HTERT RPE-1 (cell line): Measurements from ENCODE around the gene NHLRC2.
"Not testable (repeated sequence)": the region's sequence is repeated elsewhere in the genome, so short reads cannot be mapped to it uniquely, and the experiment has no call there.

Source experiments
- in situ Hi-C: fragments of 300-500 bp; cut with MboI; formaldehyde crosslinking; loops from 4 replicates; pipeline ENCODE4 v1.14.3; 2020; ENCODE audit warnings: low sequenced_read_pairs

Gene NHLRC2

GRCh38 chr10:113854013-113854760 lies at the start of gene NHLRC2, which contains the start of gene DCLRE1A:
NHLRC2 (plus strand) TSS chr10:113854661; CDS start chr10:113854873, 212 bp downstream.
DCLRE1A (minus strand) TSS chr10:113854082; CDS start chr10:113853182, 900 bp downstream.
- in situ Hi-C loops: no loop called here

- in situ Hi-C loops: no loop called here
Measured at GRCh38 chr10:113806503-113806902, 48.0 kb upstream of the NHLRC2 start.

- in situ Hi-C loops: no loop called here
Measured at GRCh38 chr10:113808168-113808567, 46.3 kb upstream of the NHLRC2 start.

- in situ Hi-C loops: not testable (repeated sequence)
Measured at GRCh38 chr10:113814700-113815099, 39.8 kb upstream of the NHLRC2 start.

- in situ Hi-C loops: no loop called here
Measured at GRCh38 chr10:113819989-113820388, 34.5 kb upstream of the NHLRC2 start.

- in situ Hi-C loops: no loop called here
Measured at GRCh38 chr10:113820507-113820906, 34.0 kb upstream of the NHLRC2 start.

GRCh38 chr10:113821306-113821705 lies 33.2 kb upstream of the NHLRC2 start:
- in situ Hi-C loops: not testable (repeated sequence)

- in situ Hi-C loops: no loop called here
Measured at GRCh38 chr10:113822174-113822573, 32.3 kb upstream of the NHLRC2 start.

GRCh38 chr10:113823389-113823788 lies 31.1 kb upstream of the NHLRC2 start:
- in situ Hi-C loops: no loop called here

- in situ Hi-C loops: no loop called here
Measured at GRCh38 chr10:113825791-113826190, 28.7 kb upstream of the NHLRC2 start.

GRCh38 chr10:113828567-113828966 lies 25.9 kb upstream of the NHLRC2 start:
- in situ Hi-C loops: not testable (repeated sequence)

GRCh38 chr10:113842171-113842570 lies 12.3 kb upstream of the NHLRC2 start:
- in situ Hi-C loops: no loop called here

GRCh38 chr10:113843972-113844485 lies 10.4 kb upstream of the NHLRC2 start:
- in situ Hi-C loops: no loop called here

- in situ Hi-C loops: no loop called here
Measured at GRCh38 chr10:113846036-113846435, 8.4 kb upstream of the NHLRC2 start.

- in situ Hi-C loops: no loop called here
Measured at GRCh38 chr10:113849140-113849803, 5.2 kb upstream of the NHLRC2 start.

- in situ Hi-C loops: no loop called here
Measured at GRCh38 chr10:113849946-113850345, 4.5 kb upstream of the NHLRC2 start.

GRCh38 chr10:113853578-113854012 lies 866 bp upstream of the NHLRC2 start:
- in situ Hi-C loops: no loop called here

GRCh38 chr10:113854761-113855588 lies 514 bp downstream of the NHLRC2 start:
- in situ Hi-C loops: no loop called here

GRCh38 chr10:113856563-113856962 lies 2.1 kb downstream of the NHLRC2 start:
- in situ Hi-C loops: no loop called here

GRCh38 chr10:113857210-113857609 lies 2.7 kb downstream of the NHLRC2 start:
- in situ Hi-C loops: no loop called here

- in situ Hi-C loops: no loop called here
Measured at GRCh38 chr10:113858541-113858940, 4.1 kb downstream of the NHLRC2 start.
